Prostate gland (tissue), 2 donors: Measurements from ENCODE around the gene MOK. TPM values are rescaled to one million over a fixed set of nuclear protein-coding genes. Genes with fewer than 3 reads are reported as not detected.

Experiments
- DNase-seq: peaks from one replicate; pipeline ENCODE4 v3.0.0-alpha.2; 2019; ENCODE audit warnings: low spot score
- H3K27ac ChIP-seq, 2 donors: fragments of 200-600 bp; sonication (generic); 2 replicates each; pipeline ENCODE4 v1.5.1; 2017 to 2019
- H3K27me3 ChIP-seq: fragments of 200-600 bp; sonication (generic); replicated peaks from 2 replicates; pipeline ENCODE4 v1.5.1; 2019; ENCODE audit not compliant: insufficient read depth
- H3K36me3 ChIP-seq, 2 donors: fragments of 200-600 bp; sonication (generic); 1 replicate in 1 of 2; 2 replicates in 1 of 2; pipeline versions ENCODE4 v1.5.1 to v1.8.1; 2017 to 2019
- H3K4me1 ChIP-seq: fragments of 200-600 bp; sonication (generic); replicated peaks from 2 replicates; pipeline ENCODE4 v1.5.1; 2019
- H3K4me3 ChIP-seq, 2 donors: fragments of 200-600 bp; sonication (generic); 2 replicates each; pipeline ENCODE4 v1.5.1; 2017 to 2019
- H3K9me3 ChIP-seq: fragments of 200-600 bp; sonication (generic); 2 replicates; pipeline ENCODE4 v1.5.1; 2017
- POLR2A ChIP-seq: fragments of 450-650 bp; IDR thresholded peaks from one replicate; pipeline ENCODE4 v1.6.1; 2016; ENCODE audit warnings: antibody characterized with exemption, mild to moderate bottlenecking
- POLR2AphosphoS5 ChIP-seq: sonication (generic); formaldehyde crosslinking; IDR thresholded peaks from one replicate; pipeline ENCODE4 v1.6.1; 2017; ENCODE audit warnings: antibody characterized with exemption
- WGBS: methylation state at CpG from one replicate; pipeline ENCODE4 v1.1.5; 2018; 5-methylcytosine and 5-hydroxymethylcytosine counted together
- intact Hi-C: fragments of 100-400 bp; cut with DNase I; formaldehyde crosslinking; loops from one replicate; pipeline ENCODE4 v1.14.2; 2022
- total RNA-seq, 2 donors: library from RNA; depleted of rRNA; stranded (reverse); fragments of >200 nt; gene quantifications; one replicate each; pipeline ENCODE4 v1.1.0, GENCODE V29; 2016
- TF ChIP-seq, protein P1 (sequence below), 4 experiments: fragments of 200-600 bp in 2 of 4; fragments of 450-650 bp in 2 of 4; sonication (generic) in 2 of 4; IDR thresholded peaks; 1 replicate in 3 of 4; 2 replicates in 1 of 4; pipeline ENCODE4 v1.5.1; 2016 to 2019; ENCODE audit warnings: antibody characterized with exemption in 4 of 4, mild to moderate bottlenecking in 2 of 4, moderate library complexity in 2 of 4

Gene MOK
- total RNA-seq, 2 donors from 2014 or later = 17.8 to 95.5 TPM

DNA sequence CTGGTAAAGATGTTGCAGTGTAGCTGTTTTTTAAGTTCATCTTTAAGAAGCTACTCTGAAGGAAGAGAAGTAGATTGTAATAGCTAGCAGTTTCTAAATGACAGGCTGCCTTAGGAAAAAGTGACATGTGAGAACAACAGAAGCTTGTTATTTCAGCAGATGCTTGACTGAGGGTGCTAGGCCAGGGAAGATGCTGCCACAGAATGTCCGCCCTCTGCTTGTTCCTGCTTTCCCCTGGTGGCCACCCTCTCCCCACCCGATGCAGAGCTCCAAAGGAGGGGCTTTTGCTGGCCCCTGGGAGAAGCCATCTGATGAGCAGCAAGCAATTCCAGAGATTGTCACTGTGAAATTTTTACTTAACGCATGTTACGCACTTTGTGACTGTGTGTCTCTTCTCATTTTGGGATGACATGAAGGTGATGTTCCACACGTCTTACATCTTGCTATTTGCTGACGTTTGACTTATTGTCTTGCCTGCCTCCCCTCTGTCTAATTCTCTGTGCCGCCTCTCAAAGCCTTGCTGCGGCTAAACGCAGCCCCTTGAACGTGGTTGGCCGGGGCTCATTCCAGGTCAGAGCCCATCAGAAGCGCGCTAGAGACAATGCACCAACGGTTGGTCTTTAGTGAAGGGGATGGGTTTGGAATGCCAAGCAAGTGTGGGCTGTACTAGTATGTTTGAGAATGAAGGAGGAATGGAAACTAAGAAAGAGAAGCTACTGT is 120.5 kb downstream of the MOK start:
- intact Hi-C loops = no loop called here
- no peaks in the 10 kb centered on the region for H3K27me3 ChIP-seq
- no peak for DNase-seq
- H3K36me3 ChIP-seq = no peaks in the 10 kb centered on the region
- H3K27ac ChIP-seq = no peak overlapping the region
- WGBS = 83% methylated on average over 14 of the region's 14 CpGs
- no peak overlapping the region for H3K4me3 ChIP-seq
- no peaks in the 10 kb centered on the region for H3K9me3 ChIP-seq
- no peak for TF ChIP-seq POLR2A
- TF ChIP-seq, protein P1, sequence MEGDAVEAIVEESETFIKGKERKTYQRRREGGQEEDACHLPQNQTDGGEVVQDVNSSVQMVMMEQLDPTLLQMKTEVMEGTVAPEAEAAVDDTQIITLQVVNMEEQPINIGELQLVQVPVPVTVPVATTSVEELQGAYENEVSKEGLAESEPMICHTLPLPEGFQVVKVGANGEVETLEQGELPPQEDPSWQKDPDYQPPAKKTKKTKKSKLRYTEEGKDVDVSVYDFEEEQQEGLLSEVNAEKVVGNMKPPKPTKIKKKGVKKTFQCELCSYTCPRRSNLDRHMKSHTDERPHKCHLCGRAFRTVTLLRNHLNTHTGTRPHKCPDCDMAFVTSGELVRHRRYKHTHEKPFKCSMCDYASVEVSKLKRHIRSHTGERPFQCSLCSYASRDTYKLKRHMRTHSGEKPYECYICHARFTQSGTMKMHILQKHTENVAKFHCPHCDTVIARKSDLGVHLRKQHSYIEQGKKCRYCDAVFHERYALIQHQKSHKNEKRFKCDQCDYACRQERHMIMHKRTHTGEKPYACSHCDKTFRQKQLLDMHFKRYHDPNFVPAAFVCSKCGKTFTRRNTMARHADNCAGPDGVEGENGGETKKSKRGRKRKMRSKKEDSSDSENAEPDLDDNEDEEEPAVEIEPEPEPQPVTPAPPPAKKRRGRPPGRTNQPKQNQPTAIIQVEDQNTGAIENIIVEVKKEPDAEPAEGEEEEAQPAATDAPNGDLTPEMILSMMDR (IDR thresholded peaks at IDR 0.05) = no peak
- no peak for TF ChIP-seq POLR2AphosphoS5
- H3K4me1 ChIP-seq = no peaks in the 10 kb centered on the region

DNA sequence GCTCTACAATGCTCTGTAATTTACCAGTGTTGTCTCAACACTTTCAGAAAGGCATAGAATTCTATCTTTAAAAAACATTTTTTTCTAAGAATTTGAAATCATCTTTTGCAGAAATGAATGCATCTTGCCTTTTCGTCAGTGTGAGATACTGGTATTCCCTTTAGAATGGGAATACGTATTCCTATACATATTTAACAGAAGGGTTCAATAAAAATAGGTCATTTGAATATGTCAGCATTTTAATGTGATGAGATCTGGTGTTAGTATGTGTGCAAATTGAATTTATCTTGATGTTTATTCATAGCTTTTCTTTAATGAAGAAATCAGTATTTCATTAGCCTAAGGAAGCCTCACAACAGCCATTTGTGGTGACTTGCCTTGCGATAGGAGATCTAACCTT is 121.1 kb downstream of the MOK start:
- no peak for DNase-seq
- Histone ChIP-seq H3K27ac (no peak overlapping the region), H3K9me3 (no peaks in the 10 kb centered on the region), H3K4me1 (no peaks in the 10 kb centered on the region), H3K4me3 (no peak overlapping the region), H3K27me3 (no peaks in the 10 kb centered on the region), H3K36me3 (no peaks in the 10 kb centered on the region)
- WGBS = 97% methylated on average over 3 of the region's 3 CpGs
- TF ChIP-seq POLR2A (no peak), POLR2AphosphoS5 (no peak)
- TF ChIP-seq, protein P1 (IDR thresholded peaks at IDR 0.05) = no peak
- intact Hi-C loops = no loop called here

DNA sequence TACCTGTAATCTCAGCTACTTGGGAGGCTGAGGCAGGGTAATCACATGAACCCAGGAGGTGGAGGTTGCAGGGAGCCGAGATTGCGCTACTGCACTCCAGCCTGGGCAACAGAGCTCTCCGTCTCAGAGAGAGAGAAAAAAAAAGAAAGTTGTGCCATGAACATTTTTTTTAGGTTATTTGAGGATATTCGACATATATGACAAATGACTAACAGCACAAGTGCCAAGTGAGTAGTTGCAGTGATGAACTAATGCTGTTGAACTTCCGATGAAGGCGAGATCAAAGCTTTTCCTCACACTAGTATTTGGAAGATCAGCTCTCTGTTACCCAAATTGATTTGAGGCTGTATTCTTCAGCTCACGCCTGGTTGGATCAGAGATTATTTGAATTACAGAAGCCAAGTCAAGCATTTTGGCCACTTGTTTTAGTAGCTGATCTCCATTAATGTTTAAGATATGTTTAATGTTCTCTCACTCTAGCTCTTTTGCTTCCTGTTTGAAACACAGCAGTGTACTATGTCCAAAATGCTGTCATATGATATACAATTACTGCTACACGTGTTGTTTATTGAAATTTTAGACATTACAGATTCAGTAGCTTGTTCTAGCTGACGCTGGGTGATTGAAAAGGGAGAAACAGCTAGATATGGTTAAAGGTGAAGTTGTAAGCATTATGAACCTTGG is 121.9 kb downstream of the MOK start:
- no peak overlapping the region for H3K27ac ChIP-seq
- H3K27me3 ChIP-seq = no peaks in the 10 kb centered on the region
- no peak overlapping the region for H3K4me3 ChIP-seq
- H3K36me3 ChIP-seq = no peaks in the 10 kb centered on the region
- 67% methylated on average over 9 of the region's 9 CpGs for WGBS
- H3K4me1 ChIP-seq = no peaks in the 10 kb centered on the region
- no peaks in the 10 kb centered on the region for H3K9me3 ChIP-seq
- TF ChIP-seq POLR2A = no peak
- no peak for TF ChIP-seq POLR2AphosphoS5
- DNase-seq = no peak
- intact Hi-C loops = no loop called here

DNA sequence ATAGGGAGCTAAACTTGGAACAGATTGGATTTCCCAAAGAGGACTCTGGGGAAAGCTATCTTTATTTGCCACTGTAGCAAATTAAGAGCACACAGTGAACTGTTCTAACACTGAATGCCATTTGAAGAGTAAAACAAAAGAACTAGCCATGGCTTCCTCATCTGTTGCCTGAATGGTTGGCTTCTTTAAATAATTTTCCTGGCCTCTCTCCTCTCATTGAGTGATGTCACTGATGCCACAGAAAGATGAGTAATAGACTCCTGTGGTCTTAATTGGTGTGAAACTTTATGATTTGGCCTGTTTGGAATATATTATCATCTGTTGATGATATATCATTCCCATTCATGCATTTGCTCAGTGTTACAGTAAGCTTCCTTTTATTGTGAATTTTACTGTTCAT is 122.8 kb downstream of the MOK start:
- intact Hi-C loops = no loop called here
- TF ChIP-seq POLR2A (no peak), POLR2AphosphoS5 (no peak)
- TF ChIP-seq, protein P1 (IDR thresholded peaks at IDR 0.05) = no peak
- H3K27me3 ChIP-seq = no peaks in the 10 kb centered on the region
- no peaks in the 10 kb centered on the region for H3K4me1 ChIP-seq
- no peak for DNase-seq
- no peaks in the 10 kb centered on the region for H3K36me3 ChIP-seq
- no peaks in the 10 kb centered on the region for H3K9me3 ChIP-seq
- no peak overlapping the region for H3K27ac ChIP-seq
- H3K4me3 ChIP-seq = no peak overlapping the region

DNA sequence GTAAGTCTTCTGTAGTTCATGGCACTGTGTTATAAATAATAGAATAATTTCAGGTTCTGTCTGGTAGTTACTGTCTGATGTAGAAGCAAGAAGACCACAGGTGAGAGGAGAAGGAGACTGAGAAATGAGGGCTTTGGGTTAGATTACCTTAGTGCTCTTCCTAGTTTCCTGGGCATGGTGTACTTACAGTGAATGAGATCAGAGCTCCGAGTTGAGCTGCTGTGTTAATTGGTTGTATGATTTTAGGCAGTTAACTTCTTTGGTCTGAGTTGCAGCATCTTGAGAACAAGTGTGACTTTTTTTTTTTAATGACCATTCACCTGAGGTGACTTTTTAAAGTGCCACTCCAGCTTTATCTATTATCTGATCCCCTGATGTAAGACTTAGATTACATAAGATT is 123.8 kb downstream of the MOK start:
- DNase-seq = no peak
- intact Hi-C loops = no loop called here
- Histone ChIP-seq H3K4me1 (no peaks in the 10 kb centered on the region), H3K36me3 (no peaks in the 10 kb centered on the region), H3K27ac (no peak overlapping the region), H3K4me3 (no peak overlapping the region), H3K27me3 (no peaks in the 10 kb centered on the region), H3K9me3 (no peaks in the 10 kb centered on the region)
- WGBS = 74% methylated on average over 1 of the region's 1 CpG
- no peak for TF ChIP-seq POLR2AphosphoS5
- TF ChIP-seq POLR2A = no peak
- TF ChIP-seq, protein P1 (IDR thresholded peaks at IDR 0.05) = no peak
